Osteoblast (primary cell): ENCODE measurements around the gene SYAP1. TPM values are rescaled to one million over a fixed set of nuclear protein-coding genes. Genes with fewer than 3 reads are reported as not detected.
A peak's percentile ranks its signal among the peaks of the same experiment; 100 is the strongest.

Experiments
- DNase-seq: peaks from one replicate; pipeline ENCODE4 v3.0.0; 2011; ENCODE audit warnings: low spot score, mixed read lengths; ENCODE audit not compliant: insufficient read length; ENCODE audit errors: missing footprints
- H2AFZ ChIP-seq: 2 replicates; pipeline ENCODE4 v1.6.0; 2011; ENCODE audit warnings: mild to moderate bottlenecking, low read length
- H3K27ac ChIP-seq: 2 replicates; pipeline ENCODE4 v1.5.1; 2011; ENCODE audit warnings: mild to moderate bottlenecking, low read depth, low read length, moderate library complexity
- H3K27me3 ChIP-seq: 2 replicates; pipeline ENCODE4 v1.6.0; 2012; ENCODE audit warnings: mild to moderate bottlenecking, control low read depth, inconsistent platforms, low read length, moderate library complexity; ENCODE audit not compliant: insufficient read depth
- H3K36me3 ChIP-seq: 2 replicates; pipeline ENCODE4 v1.5.1; 2011; ENCODE audit warnings: mild to moderate bottlenecking, low read length, control low read depth, moderate library complexity; ENCODE audit not compliant: insufficient read depth
- H3K4me1 ChIP-seq: 2 replicates; pipeline ENCODE4 v1.5.1; 2011; ENCODE audit warnings: mild to moderate bottlenecking, low read length, control low read depth, moderate library complexity; ENCODE audit not compliant: insufficient read depth
- H3K4me2 ChIP-seq: 2 replicates; pipeline ENCODE4 v1.6.0; 2011; ENCODE audit warnings: mild to moderate bottlenecking, low read length; ENCODE audit not compliant: insufficient read depth
- H3K4me3 ChIP-seq: fragments of 200-600 bp; sonication (generic); 3 replicates; pipeline ENCODE4 v1.5.1; 2012; ENCODE audit warnings: mild to moderate bottlenecking, low read length, inconsistent platforms; ENCODE audit not compliant: insufficient read depth
- H3K79me2 ChIP-seq: 2 replicates; pipeline ENCODE4 v1.6.0; 2012; ENCODE audit warnings: mild to moderate bottlenecking, low read length, control low read depth, inconsistent platforms; ENCODE audit not compliant: insufficient read depth
- H3K9me3 ChIP-seq: 2 replicates; pipeline ENCODE4 v1.5.1; 2011; ENCODE audit warnings: low read depth, low read length, control low read depth
- H4K20me1 ChIP-seq: 2 replicates; pipeline ENCODE4 v1.6.0; 2012; ENCODE audit warnings: mild to moderate bottlenecking, low read length, control low read depth; ENCODE audit not compliant: insufficient read depth
- total RNA-seq: library from RNA; depleted of rRNA; stranded (reverse); fragments of >200 nt; gene quantifications from 2 replicates; pipeline ENCODE4 v1.2.3, GENCODE V29; 2012
- TF ChIP-seq, protein P1 (sequence below): IDR thresholded peaks from 2 replicates; pipeline ENCODE4 v1.5.1; 2011; ENCODE audit warnings: mild to moderate bottlenecking, low read depth, low read length, moderate library complexity; ENCODE audit errors: extremely low read depth

The SYAP1 gene
- total RNA-seq, 1 donor = 25.7 TPM

- no peaks in the 10 kb centered on the region for H3K27me3 ChIP-seq
- no peaks in the 10 kb centered on the region for H3K4me1 ChIP-seq
- H3K79me2 ChIP-seq = no peaks in the 10 kb centered on the region
- H3K9me3 ChIP-seq = no peaks in the 10 kb centered on the region
- H3K36me3 ChIP-seq = peaks cover 24% of the 10 kb centered on the region
- no peak overlapping the region for H3K27ac ChIP-seq
- no peak overlapping the region for H2AFZ ChIP-seq
- TF ChIP-seq, protein P1, sequence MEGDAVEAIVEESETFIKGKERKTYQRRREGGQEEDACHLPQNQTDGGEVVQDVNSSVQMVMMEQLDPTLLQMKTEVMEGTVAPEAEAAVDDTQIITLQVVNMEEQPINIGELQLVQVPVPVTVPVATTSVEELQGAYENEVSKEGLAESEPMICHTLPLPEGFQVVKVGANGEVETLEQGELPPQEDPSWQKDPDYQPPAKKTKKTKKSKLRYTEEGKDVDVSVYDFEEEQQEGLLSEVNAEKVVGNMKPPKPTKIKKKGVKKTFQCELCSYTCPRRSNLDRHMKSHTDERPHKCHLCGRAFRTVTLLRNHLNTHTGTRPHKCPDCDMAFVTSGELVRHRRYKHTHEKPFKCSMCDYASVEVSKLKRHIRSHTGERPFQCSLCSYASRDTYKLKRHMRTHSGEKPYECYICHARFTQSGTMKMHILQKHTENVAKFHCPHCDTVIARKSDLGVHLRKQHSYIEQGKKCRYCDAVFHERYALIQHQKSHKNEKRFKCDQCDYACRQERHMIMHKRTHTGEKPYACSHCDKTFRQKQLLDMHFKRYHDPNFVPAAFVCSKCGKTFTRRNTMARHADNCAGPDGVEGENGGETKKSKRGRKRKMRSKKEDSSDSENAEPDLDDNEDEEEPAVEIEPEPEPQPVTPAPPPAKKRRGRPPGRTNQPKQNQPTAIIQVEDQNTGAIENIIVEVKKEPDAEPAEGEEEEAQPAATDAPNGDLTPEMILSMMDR = no peak
- H3K4me2 ChIP-seq = no peak overlapping the region
- H3K4me3 ChIP-seq = no peak overlapping the region
- no peak for DNase-seq
- H4K20me1 ChIP-seq = no peaks in the 10 kb centered on the region
Observed at GRCh38 chrX:16762579-16762978, 43.2 kb downstream of the SYAP1 start.

DNA sequence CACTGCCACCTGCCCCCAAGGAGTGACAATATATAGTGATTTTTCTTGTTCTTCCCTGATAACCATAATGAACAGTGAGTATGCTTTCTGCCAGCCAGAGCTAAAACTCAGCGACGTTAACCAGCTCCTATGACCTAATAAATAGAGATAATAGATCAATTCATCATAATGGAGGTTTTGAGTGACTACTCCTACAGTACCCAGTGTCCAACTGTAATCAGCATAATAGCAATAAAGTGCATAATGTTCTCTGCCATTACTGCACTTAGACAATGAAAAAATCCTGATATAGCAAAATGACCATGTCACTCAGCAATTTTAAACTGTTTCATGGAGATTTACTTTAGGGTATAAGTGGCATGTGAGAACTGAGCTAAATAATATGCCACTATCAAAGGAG lies 46.2 kb downstream of the SYAP1 start:
- peaks cover 3% of the 10 kb centered on the region for H3K36me3 ChIP-seq
- no peaks in the 10 kb centered on the region for H3K4me1 ChIP-seq
- no peak for DNase-seq
- no peak overlapping the region for H2AFZ ChIP-seq
- H3K27me3 ChIP-seq = no peaks in the 10 kb centered on the region
- no peaks in the 10 kb centered on the region for H3K9me3 ChIP-seq
- H4K20me1 ChIP-seq = no peaks in the 10 kb centered on the region
- no peak overlapping the region for H3K27ac ChIP-seq
- H3K4me2 ChIP-seq = no peak overlapping the region
- no peak overlapping the region for H3K4me3 ChIP-seq
- H3K79me2 ChIP-seq = no peaks in the 10 kb centered on the region
- TF ChIP-seq, protein P1 = no peak

GRCh38 chrX:16770970-16771482 lies 51.6 kb downstream of the SYAP1 start:
- H2AFZ ChIP-seq = no peak overlapping the region
- no peak overlapping the region for H3K27ac ChIP-seq
- no peaks in the 10 kb centered on the region for H3K27me3 ChIP-seq
- no peaks in the 10 kb centered on the region for H3K9me3 ChIP-seq
- H3K79me2 ChIP-seq = no peaks in the 10 kb centered on the region
- no peaks in the 10 kb centered on the region for H3K4me1 ChIP-seq
- H3K36me3 ChIP-seq = no peaks in the 10 kb centered on the region
- no peaks in the 10 kb centered on the region for H4K20me1 ChIP-seq
- TF ChIP-seq, protein P1 = no peak
- no peak for DNase-seq
- H3K4me3 ChIP-seq = no peak overlapping the region
- no peak overlapping the region for H3K4me2 ChIP-seq

GRCh38 chrX:16771483-16772398 lies 52.3 kb downstream of the SYAP1 start:
- Histone ChIP-seq H3K27me3 (no peaks in the 10 kb centered on the region), H3K4me1 (no peaks in the 10 kb centered on the region), H3K79me2 (no peaks in the 10 kb centered on the region), H3K4me3 (no peak overlapping the region), H4K20me1 (no peaks in the 10 kb centered on the region), H2AFZ (peak overlapping the region; percentile 49), H3K4me2 (no peak overlapping the region), H3K36me3 (no peaks in the 10 kb centered on the region), H3K27ac (peak overlapping the region; percentile 68), H3K9me3 (no peaks in the 10 kb centered on the region)
- DNase-seq = no peak
- TF ChIP-seq, protein P1 = no peak
